DND-41 (cell line): ENCODE results near the gene SPRED1.

Experiments used
- ATAC-seq: fragments of 200-7000 bp; cut with Tn5 transposase; 3 replicates; pipeline ENCODE4 v1.9.1; 2021; ENCODE audit warnings: low read depth; ENCODE audit not compliant: insufficient read depth
- DNase-seq: peaks from one replicate; pipeline ENCODE4 v3.0.0-alpha.2; 2020
- H2AFZ ChIP-seq: 2 replicates; pipeline ENCODE4 v1.6.0; 2012; ENCODE audit warnings: low read depth, low read length
- H3K27ac ChIP-seq: 2 replicates; pipeline ENCODE4 v1.5.1; 2012; ENCODE audit warnings: low read length, inconsistent platforms
- H3K27me3 ChIP-seq: fragments of 200-600 bp; sonication (generic); 2 replicates; pipeline ENCODE4 v1.6.0; 2012; ENCODE audit warnings: low read length, mild to moderate bottlenecking, inconsistent platforms; ENCODE audit not compliant: insufficient read depth, poor library complexity
- H3K36me3 ChIP-seq: 2 replicates; pipeline ENCODE4 v1.5.1; 2012; ENCODE audit warnings: low read length, inconsistent platforms; ENCODE audit not compliant: insufficient read depth
- H3K4me1 ChIP-seq: 2 replicates; pipeline ENCODE4 v1.5.1; 2012; ENCODE audit warnings: mild to moderate bottlenecking, low read length; ENCODE audit not compliant: insufficient read depth
- H3K4me2 ChIP-seq: 2 replicates; pipeline ENCODE4 v1.6.0; 2012; ENCODE audit warnings: mild to moderate bottlenecking, moderate library complexity, low read length, inconsistent platforms; ENCODE audit not compliant: insufficient read depth
- H3K4me3 ChIP-seq, 2 experiments: fragments of 200-600 bp in 1 of 2; shearing (Covaris generic) in 1 of 2; 2 replicates each; pipeline ENCODE4 v1.5.1; 2012 to 2016; ENCODE audit warnings: inconsistent platforms in 2 of 2, low read length in 2 of 2, mild to moderate bottlenecking in 2 of 2, low read depth in 1 of 2, moderate library complexity in 1 of 2
- H3K79me2 ChIP-seq: 2 replicates; pipeline ENCODE4 v1.6.0; 2012; ENCODE audit warnings: low read length, inconsistent platforms; ENCODE audit not compliant: insufficient read depth
- H3K9ac ChIP-seq: 2 replicates; pipeline ENCODE4 v1.6.0; 2012; ENCODE audit warnings: low read depth, mild to moderate bottlenecking, inconsistent platforms, low read length, moderate library complexity
- H3K9me3 ChIP-seq: 2 replicates; pipeline ENCODE4 v1.5.1; 2012; ENCODE audit warnings: low read length, moderate library complexity, mild to moderate bottlenecking, inconsistent platforms; ENCODE audit not compliant: insufficient read depth, severe bottlenecking
- H4K20me1 ChIP-seq: 2 replicates; pipeline ENCODE4 v1.6.0; 2012; ENCODE audit warnings: low read length; ENCODE audit not compliant: insufficient read depth
- CTCF ChIP-seq: IDR thresholded peaks from 2 replicates; pipeline ENCODE4 v1.5.1; 2012; ENCODE audit warnings: borderline replicate concordance, low read length, moderate library complexity, mild to moderate bottlenecking; ENCODE audit not compliant: poor library complexity, severe bottlenecking; ENCODE audit errors: extremely low read depth
- EZH2 ChIP-seq: IDR thresholded peaks from 3 replicates; pipeline ENCODE4 v1.6.1; 2012; ENCODE audit warnings: borderline replicate concordance, low read depth, mild to moderate bottlenecking, moderate library complexity, low read length, inconsistent platforms; ENCODE audit not compliant: severe bottlenecking

Gene SPRED1

GRCh38 chr15:38255690-38256089 lies 3.1 kb downstream of the SPRED1 start:
- Histone ChIP-seq H3K36me3 (no peaks in the 10 kb centered on the region), H3K9me3 (no peaks in the 10 kb centered on the region), H3K4me2 (no peak overlapping the region), H3K79me2 (no peaks in the 10 kb centered on the region), H3K27ac (no peak overlapping the region), H3K4me1 (no peaks in the 10 kb centered on the region), H4K20me1 (no peaks in the 10 kb centered on the region), H3K9ac (no peak overlapping the region), H2AFZ (no peak overlapping the region), H3K4me3 (no peak overlapping the region), H3K27me3 (peaks cover 3% of the 10 kb centered on the region)
- no peak for TF ChIP-seq CTCF
- TF ChIP-seq EZH2 = no peak
- no peak for ATAC-seq
- DNase-seq = no peak

- no peaks in the 10 kb centered on the region for H3K4me1 ChIP-seq
- no peak overlapping the region for H2AFZ ChIP-seq
- H3K4me3 ChIP-seq = no peak overlapping the region
- no peaks in the 10 kb centered on the region for H3K79me2 ChIP-seq
- no peak overlapping the region for H3K4me2 ChIP-seq
- ATAC-seq = no peak
- H3K27me3 ChIP-seq = peaks cover 7% of the 10 kb centered on the region
- TF ChIP-seq EZH2 (no peak), CTCF (no peak)
- H3K36me3 ChIP-seq = no peaks in the 10 kb centered on the region
- H3K9me3 ChIP-seq = no peaks in the 10 kb centered on the region
- H3K27ac ChIP-seq = no peak overlapping the region
- no peak overlapping the region for H3K9ac ChIP-seq
- DNase-seq = no peak
- no peaks in the 10 kb centered on the region for H4K20me1 ChIP-seq
Measured at GRCh38 chr15:38257676-38258075, 5.0 kb downstream of the SPRED1 start.

- Histone ChIP-seq H3K9ac (no peak overlapping the region), H2AFZ (no peak overlapping the region), H3K79me2 (no peaks in the 10 kb centered on the region), H3K27me3 (peaks cover 6% of the 10 kb centered on the region), H3K27ac (no peak overlapping the region), H3K9me3 (no peaks in the 10 kb centered on the region), H3K4me1 (no peaks in the 10 kb centered on the region), H3K4me2 (no peak overlapping the region), H3K4me3 (no peak overlapping the region), H3K36me3 (no peaks in the 10 kb centered on the region), H4K20me1 (no peaks in the 10 kb centered on the region)
- TF ChIP-seq EZH2 (no peak), CTCF (no peak)
- ATAC-seq (no peak), DNase-seq (no peak)
Measured at GRCh38 chr15:38259134-38259533, 6.5 kb downstream of the SPRED1 start.

- Histone ChIP-seq H2AFZ (no peak overlapping the region), H3K4me2 (no peak overlapping the region), H3K27ac (no peak overlapping the region), H3K9ac (no peak overlapping the region), H3K27me3 (peaks cover 4% of the 10 kb centered on the region), H3K79me2 (no peaks in the 10 kb centered on the region), H3K36me3 (no peaks in the 10 kb centered on the region), H3K9me3 (no peaks in the 10 kb centered on the region), H3K4me3 (no peak overlapping the region), H3K4me1 (no peaks in the 10 kb centered on the region), H4K20me1 (no peaks in the 10 kb centered on the region)
- DNase-seq = no peak
- no peak for ATAC-seq
- TF ChIP-seq CTCF = no peak
- no peak for TF ChIP-seq EZH2
Measured at GRCh38 chr15:38260077-38260476, 7.4 kb downstream of the SPRED1 start.
